Osteocyte (in vitro differentiated cells): ENCODE measurements around the gene SEMA3A. TPM values are rescaled to one million over a fixed set of nuclear protein-coding genes. Genes with fewer than 3 reads are reported as not detected.
"Not testable (repeated sequence)": the region's sequence is repeated elsewhere in the genome, so short reads cannot be mapped to it uniquely, and the experiment has no call there.

ENCODE experiments used
- DNase-seq: peaks from one replicate; pipeline ENCODE4 v3.0.0; 2021; ENCODE audit warnings: mixed read lengths; ENCODE audit not compliant: unreplicated experiment; ENCODE audit errors: extremely low spot score
- H3K27ac Mint-ChIP-seq: one replicate; pipeline ENCODE4 v1.8.0; 2021; ENCODE audit warnings: mild to moderate bottlenecking, mixed read lengths; ENCODE audit not compliant: unreplicated experiment
- H3K27me3 Mint-ChIP-seq: one replicate; pipeline ENCODE4 v1.8.0; 2021; ENCODE audit warnings: mixed read lengths; ENCODE audit not compliant: unreplicated experiment
- H3K36me3 Mint-ChIP-seq: one replicate; pipeline ENCODE4 v1.8.0; 2021; ENCODE audit warnings: mixed read lengths; ENCODE audit not compliant: unreplicated experiment
- H3K4me1 Mint-ChIP-seq: one replicate; pipeline ENCODE4 v1.8.0; 2021; ENCODE audit warnings: mixed read lengths; ENCODE audit not compliant: unreplicated experiment
- H3K4me3 Mint-ChIP-seq: one replicate; pipeline ENCODE4 v1.8.0; 2021; ENCODE audit warnings: mild to moderate bottlenecking, moderate library complexity, mixed read lengths; ENCODE audit not compliant: unreplicated experiment
- H3K9me3 Mint-ChIP-seq: one replicate; pipeline ENCODE4 v1.8.0; 2021; ENCODE audit warnings: mixed read lengths; ENCODE audit not compliant: unreplicated experiment
- total RNA-seq: library from RNA; stranded (reverse); gene quantifications from 2 replicates; pipeline ENCODE4 v1.2.1, GENCODE V29; 2021
- TF ChIP-seq, protein P1 (sequence below): fragments of 200-600 bp; sonication (generic); IDR thresholded peaks from 2 replicates; pipeline ENCODE4 v1.5.0; 2021; ENCODE audit warnings: antibody characterized with exemption, mild to moderate bottlenecking, moderate library complexity

SEMA3A gene
- total RNA-seq, 1 donor from 2014 or later = 2.4 TPM

DNA sequence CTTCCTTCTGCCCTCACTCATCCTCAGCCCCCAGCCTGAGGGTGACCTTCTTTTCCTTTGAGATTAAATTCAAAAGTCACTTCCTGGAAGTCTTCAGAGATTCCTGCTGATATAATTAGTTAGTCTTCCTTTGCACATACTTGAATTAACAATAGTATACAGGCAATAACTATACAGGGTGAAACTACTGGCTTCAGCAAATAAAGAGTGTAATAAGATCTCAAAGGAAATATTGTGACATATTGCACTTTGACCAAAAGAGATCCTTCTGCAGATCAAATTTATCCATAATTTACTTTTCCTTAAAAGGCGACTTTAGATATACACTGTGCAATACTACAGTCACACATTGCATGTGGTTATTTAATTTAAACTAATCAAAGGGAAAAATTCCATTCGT is 123.8 kb downstream of the SEMA3A start:
- Mint-ChIP-seq H3K9me3 (no peaks in the 10 kb centered on the region), H3K4me3 (no peak overlapping the region), H3K36me3 (no peaks in the 10 kb centered on the region), H3K27me3 (no peaks in the 10 kb centered on the region), H3K4me1 (peaks cover 25% of the 10 kb centered on the region), H3K27ac (no peak overlapping the region)
- TF ChIP-seq, protein P1, sequence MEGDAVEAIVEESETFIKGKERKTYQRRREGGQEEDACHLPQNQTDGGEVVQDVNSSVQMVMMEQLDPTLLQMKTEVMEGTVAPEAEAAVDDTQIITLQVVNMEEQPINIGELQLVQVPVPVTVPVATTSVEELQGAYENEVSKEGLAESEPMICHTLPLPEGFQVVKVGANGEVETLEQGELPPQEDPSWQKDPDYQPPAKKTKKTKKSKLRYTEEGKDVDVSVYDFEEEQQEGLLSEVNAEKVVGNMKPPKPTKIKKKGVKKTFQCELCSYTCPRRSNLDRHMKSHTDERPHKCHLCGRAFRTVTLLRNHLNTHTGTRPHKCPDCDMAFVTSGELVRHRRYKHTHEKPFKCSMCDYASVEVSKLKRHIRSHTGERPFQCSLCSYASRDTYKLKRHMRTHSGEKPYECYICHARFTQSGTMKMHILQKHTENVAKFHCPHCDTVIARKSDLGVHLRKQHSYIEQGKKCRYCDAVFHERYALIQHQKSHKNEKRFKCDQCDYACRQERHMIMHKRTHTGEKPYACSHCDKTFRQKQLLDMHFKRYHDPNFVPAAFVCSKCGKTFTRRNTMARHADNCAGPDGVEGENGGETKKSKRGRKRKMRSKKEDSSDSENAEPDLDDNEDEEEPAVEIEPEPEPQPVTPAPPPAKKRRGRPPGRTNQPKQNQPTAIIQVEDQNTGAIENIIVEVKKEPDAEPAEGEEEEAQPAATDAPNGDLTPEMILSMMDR = no peak
- no peak for DNase-seq

DNA sequence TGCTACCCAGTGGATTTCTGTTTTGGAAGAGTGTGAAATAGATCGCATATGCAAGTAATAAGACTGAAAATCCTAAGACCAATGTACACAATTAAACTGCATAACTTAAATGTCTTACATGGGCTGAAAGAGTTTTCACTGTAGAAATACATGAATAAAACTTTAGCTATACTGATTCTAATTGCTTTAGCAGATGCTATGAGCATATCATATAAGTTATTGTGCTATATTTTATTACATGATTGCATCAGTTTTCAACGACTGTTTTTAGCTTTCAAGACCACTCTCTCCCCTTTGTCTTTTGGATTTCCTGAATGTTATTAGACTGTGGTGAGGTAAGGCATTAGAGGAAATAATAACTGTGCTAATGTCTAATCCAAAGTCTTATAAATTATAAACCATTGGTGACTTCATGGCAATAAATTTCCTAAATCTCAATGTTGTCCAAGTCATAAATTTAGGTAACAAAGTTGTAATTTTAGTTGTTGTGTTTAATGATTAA is 124.5 kb downstream of the SEMA3A start:
- H3K27ac Mint-ChIP-seq = no peak overlapping the region
- no peaks in the 10 kb centered on the region for H3K27me3 Mint-ChIP-seq
- TF ChIP-seq, protein P1 = no peak
- H3K9me3 Mint-ChIP-seq = no peaks in the 10 kb centered on the region
- peaks cover 25% of the 10 kb centered on the region for H3K4me1 Mint-ChIP-seq
- H3K4me3 Mint-ChIP-seq = no peak overlapping the region
- no peaks in the 10 kb centered on the region for H3K36me3 Mint-ChIP-seq
- DNase-seq = no peak

DNA sequence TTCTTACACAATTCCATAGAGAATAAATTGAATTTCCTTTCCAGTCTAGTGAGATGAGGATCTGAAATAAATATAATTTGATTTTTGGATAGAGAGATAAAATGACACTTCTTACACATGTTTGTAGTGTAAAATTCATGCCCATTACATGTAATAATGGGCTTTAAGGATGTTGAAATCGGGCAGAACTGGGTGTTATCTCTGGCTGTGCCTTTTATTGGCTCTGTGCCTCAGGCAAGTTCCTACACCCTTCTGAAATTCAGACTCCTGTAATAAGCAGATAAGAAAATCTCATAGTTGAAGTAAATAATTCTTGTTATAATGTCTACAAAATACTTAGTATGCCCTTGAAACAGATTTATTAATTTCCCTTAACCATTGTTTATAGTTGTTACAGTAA is 125.6 kb downstream of the SEMA3A start:
- no peak overlapping the region for H3K27ac Mint-ChIP-seq
- H3K9me3 Mint-ChIP-seq = no peaks in the 10 kb centered on the region
- no peaks in the 10 kb centered on the region for H3K36me3 Mint-ChIP-seq
- TF ChIP-seq, protein P1 = no peak
- peaks cover 21% of the 10 kb centered on the region for H3K4me1 Mint-ChIP-seq
- no peak overlapping the region for H3K4me3 Mint-ChIP-seq
- no peaks in the 10 kb centered on the region for H3K27me3 Mint-ChIP-seq
- no peak for DNase-seq

DNA sequence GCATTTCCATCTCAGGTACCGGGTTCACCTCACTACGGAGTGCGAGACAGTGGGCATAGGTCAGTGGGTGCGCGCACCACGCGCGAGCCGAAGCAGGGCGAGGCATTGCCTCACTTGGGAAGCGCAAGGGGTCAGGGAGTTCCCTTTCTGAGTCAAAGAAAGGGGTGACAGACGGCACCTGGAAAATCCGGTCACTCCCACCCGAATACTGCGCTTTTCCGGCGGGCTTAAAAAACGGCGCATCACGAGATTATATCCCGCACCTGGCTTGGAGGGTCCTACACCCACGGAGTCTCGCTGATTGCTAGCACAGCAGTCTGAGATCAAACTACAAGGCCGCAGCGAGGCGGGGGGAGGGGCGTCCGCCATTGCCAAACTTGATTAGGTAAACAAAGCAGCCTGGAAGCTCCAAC is 132.1 kb downstream of the SEMA3A start:
- H3K27me3 Mint-ChIP-seq, H3K9me3 Mint-ChIP-seq, H3K27ac Mint-ChIP-seq, H3K36me3 Mint-ChIP-seq, H3K4me3 Mint-ChIP-seq, DNase-seq: not testable (repeated sequence)
- H3K4me1 Mint-ChIP-seq = peaks cover 32% of the 10 kb centered on the region

DNA sequence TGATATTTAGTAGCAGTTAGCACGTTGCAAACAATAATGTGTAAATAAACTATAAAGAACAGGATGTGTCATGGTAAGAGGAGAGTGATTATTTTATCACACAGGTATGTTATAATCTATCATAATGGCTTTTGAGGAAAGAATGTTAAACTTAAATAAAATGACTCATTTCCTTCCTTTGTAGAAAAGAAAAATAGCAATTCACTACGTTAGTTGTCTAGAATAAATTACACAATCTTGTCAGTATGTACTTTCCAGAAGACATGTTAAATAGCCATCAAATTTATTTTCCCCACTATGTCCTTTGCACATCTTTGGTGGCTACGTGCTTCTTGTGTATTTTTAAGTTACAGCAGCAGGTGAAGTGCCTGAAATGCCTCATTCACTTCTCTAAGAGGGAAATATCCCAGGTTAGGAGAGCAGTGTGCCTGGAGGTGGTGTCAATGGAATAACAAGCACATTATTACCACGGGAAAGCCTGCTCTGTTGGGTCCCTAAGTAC is 133.8 kb downstream of the SEMA3A start:
- TF ChIP-seq, protein P1 = no peak
- Mint-ChIP-seq H3K27ac (peak overlapping the region; percentile 57), H3K36me3 (no peaks in the 10 kb centered on the region), H3K9me3 (no peaks in the 10 kb centered on the region), H3K27me3 (no peaks in the 10 kb centered on the region), H3K4me1 (peaks cover 44% of the 10 kb centered on the region), H3K4me3 (no peak overlapping the region)
- DNase-seq = no peak

DNA sequence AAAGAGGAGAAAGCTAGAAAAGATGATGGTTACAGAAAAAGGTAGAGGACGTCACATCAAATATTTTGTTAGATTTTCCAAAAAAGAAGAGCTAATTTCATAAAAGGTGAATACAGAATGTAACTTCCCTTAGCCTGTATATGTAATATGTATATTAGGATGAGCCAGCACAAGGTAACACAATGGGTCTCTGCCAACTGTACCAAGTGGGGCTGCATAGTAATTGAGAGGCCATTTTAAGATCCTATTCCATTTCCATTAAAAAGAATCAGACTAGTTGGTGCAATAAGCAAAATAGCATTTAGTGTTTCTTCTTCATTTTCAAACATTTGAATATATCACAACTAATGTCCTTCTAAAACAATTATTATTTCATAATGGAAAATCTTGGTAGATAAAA is 134.6 kb downstream of the SEMA3A start:
- Mint-ChIP-seq H3K27ac (no peak overlapping the region), H3K4me3 (no peak overlapping the region)

More for the DNA sequence above, 134.6 kb downstream of the SEMA3A start:
- no peaks in the 10 kb centered on the region for H3K36me3 Mint-ChIP-seq
- no peak for DNase-seq
- H3K27me3 Mint-ChIP-seq = no peaks in the 10 kb centered on the region
- H3K4me1 Mint-ChIP-seq = peaks cover 50% of the 10 kb centered on the region
- peaks cover 3% of the 10 kb centered on the region for H3K9me3 Mint-ChIP-seq
- TF ChIP-seq, protein P1 = no peak
